HEK293 (cell line): ENCODE data around the gene EFCAB8.

Source experiments
- CTCF ChIA-PET: fragments of 350-600 bp; formaldehyde crosslinking; extraction: SDS; loops from one replicate; lab custom pipeline; 2021; ENCODE audit warnings: antibody characterized with exemption; lab: Yijun Ruan, JAX
- POLR2A ChIA-PET: fragments of 300-600 bp; formaldehyde crosslinking; extraction: SDS; loops from one replicate; lab custom pipeline; 2020; ENCODE audit warnings: antibody characterized with exemption, inconsistent platforms; lab: Yijun Ruan, JAX
- H3K27ac ChIP-seq: fragments of 200-500 bp; sonication (Bioruptor generic); 2 replicates; pipeline ENCODE4 v1.5.1; 2014; ENCODE audit warnings: low read depth, low read length, control low read depth, inconsistent platforms; ENCODE audit errors: extremely low read depth
- H3K36me3 ChIP-seq, 2 experiments: fragments of 200-500 bp in 1 of 2; sonication (Bioruptor generic) in 1 of 2; 1 replicate in 1 of 2; 2 replicates in 1 of 2; pipeline ENCODE4 v1.5.1; 2014 to 2017; ENCODE audit warnings: inconsistent platforms in 2 of 2, low read length in 2 of 2; ENCODE audit not compliant: control insufficient read depth in 2 of 2, insufficient read depth in 1 of 2
- H3K4me1 ChIP-seq: fragments of 200-500 bp; sonication (Bioruptor generic); 2 replicates; pipeline ENCODE4 v1.5.1; 2014; ENCODE audit warnings: mild to moderate bottlenecking, low read length, inconsistent platforms; ENCODE audit not compliant: control insufficient read depth, insufficient read depth
- H3K4me3 ChIP-seq: 2 replicates; pipeline ENCODE4 v1.5.1; 2011; ENCODE audit warnings: low read depth, mild to moderate bottlenecking, control low read depth, low read length, moderate library complexity
- H3K9me3 ChIP-seq: fragments of 200-500 bp; sonication (Bioruptor generic); 2 replicates; pipeline ENCODE4 v1.5.1; 2014; ENCODE audit warnings: low read depth, low read length, inconsistent platforms; ENCODE audit not compliant: control insufficient read depth, insufficient read depth
- HOXC10 ChIP-seq: sonication (generic); formaldehyde crosslinking; IDR thresholded peaks from 2 replicates; pipeline ENCODE4 v1.8.1; 2023; ENCODE audit warnings: mild to moderate bottlenecking, missing genetic modification reagents
- HOXD13 ChIP-seq: sonication (generic); formaldehyde crosslinking; IDR thresholded peaks from 2 replicates; pipeline ENCODE4 v1.8.0; 2022; ENCODE audit warnings: missing genetic modification reagents, borderline replicate concordance
- IKZF3 ChIP-seq: fragments of 450-650 bp; IDR thresholded peaks from 2 replicates; pipeline ENCODE4 v1.5.0; 2018; ENCODE audit warnings: missing biosample characterization, mild to moderate bottlenecking, missing genetic modification characterization, moderate library complexity
- KLF10 ChIP-seq: fragments of 450-650 bp; IDR thresholded peaks from 2 replicates; pipeline ENCODE4 v1.5.1; 2018; ENCODE audit warnings: missing biosample characterization, mild to moderate bottlenecking, missing genetic modification characterization
- KLF7 ChIP-seq: fragments of 450-650 bp; formaldehyde crosslinking; IDR thresholded peaks from 2 replicates; pipeline ENCODE4 v1.5.1; 2016; ENCODE audit warnings: missing biosample characterization, missing genetic modification characterization, borderline replicate concordance
- SP7 ChIP-seq: fragments of 450-650 bp; formaldehyde crosslinking; IDR thresholded peaks from 2 replicates; pipeline ENCODE4 v1.5.1; 2016; ENCODE audit warnings: missing biosample characterization, missing genetic modification characterization
- TCF7L2 ChIP-seq: IDR thresholded peaks from 2 replicates; pipeline ENCODE4 v1.6.1; 2011; ENCODE audit warnings: low read depth, mild to moderate bottlenecking, inconsistent platforms, low read length, moderate library complexity, borderline replicate concordance
- TRIM28 ChIP-seq: IDR thresholded peaks from 2 replicates; pipeline ENCODE4 v1.6.1; 2011; ENCODE audit warnings: low read length, control low read depth, borderline replicate concordance
- WT1 ChIP-seq: fragments of 450-650 bp; formaldehyde crosslinking; IDR thresholded peaks from 2 replicates; pipeline ENCODE4 v1.5.1; 2016; ENCODE audit warnings: missing biosample characterization, missing genetic modification characterization
- ZFP41 ChIP-seq: fragments of 450-650 bp; formaldehyde crosslinking; IDR thresholded peaks from 2 replicates; pipeline ENCODE4 v1.5.1; 2016; ENCODE audit warnings: missing biosample characterization, missing genetic modification characterization, borderline replicate concordance
- ZNF132 ChIP-seq: fragments of 450-650 bp; formaldehyde crosslinking; IDR thresholded peaks from 2 replicates; pipeline ENCODE4 v1.5.1; 2017; ENCODE audit warnings: missing biosample characterization, missing genetic modification characterization, borderline replicate concordance
- ZNF133 ChIP-seq: fragments of 450-650 bp; formaldehyde crosslinking; IDR thresholded peaks from 2 replicates; pipeline ENCODE4 v1.5.1; 2016; ENCODE audit warnings: missing biosample characterization, missing genetic modification characterization
- ZNF138 ChIP-seq: fragments of 450-650 bp; formaldehyde crosslinking; IDR thresholded peaks from 2 replicates; pipeline ENCODE4 v1.5.1; 2016; ENCODE audit warnings: missing biosample characterization, missing genetic modification characterization, borderline replicate concordance
- ZNF16 ChIP-seq: fragments of 450-650 bp; formaldehyde crosslinking; IDR thresholded peaks from 2 replicates; pipeline ENCODE4 v1.5.1; 2016; ENCODE audit warnings: low read depth, missing biosample characterization, missing genetic modification characterization
- ZNF184 ChIP-seq: fragments of 450-650 bp; IDR thresholded peaks from 2 replicates; pipeline ENCODE4 v1.5.1; 2018; ENCODE audit warnings: missing biosample characterization, mild to moderate bottlenecking, missing genetic modification characterization
- ZNF311 ChIP-seq: fragments of 450-650 bp; formaldehyde crosslinking; IDR thresholded peaks from 2 replicates; pipeline ENCODE4 v1.5.1; 2017; ENCODE audit warnings: missing biosample characterization, missing genetic modification characterization, borderline replicate concordance
- ZNF391 ChIP-seq: fragments of 450-650 bp; formaldehyde crosslinking; IDR thresholded peaks from 2 replicates; pipeline ENCODE4 v1.5.1; 2016; ENCODE audit warnings: low read depth, missing biosample characterization, missing genetic modification characterization, borderline replicate concordance
- ZNF423 ChIP-seq: fragments of 450-650 bp; formaldehyde crosslinking; IDR thresholded peaks from 2 replicates; pipeline ENCODE4 v1.5.1; 2016; ENCODE audit warnings: missing biosample characterization, missing genetic modification characterization
- ZNF433 ChIP-seq: fragments of 450-650 bp; formaldehyde crosslinking; IDR thresholded peaks from 2 replicates; pipeline ENCODE4 v1.5.1; 2016; ENCODE audit warnings: missing biosample characterization, missing genetic modification characterization, low read depth
- ZNF610 ChIP-seq: fragments of 450-650 bp; formaldehyde crosslinking; IDR thresholded peaks from 2 replicates; pipeline ENCODE4 v1.5.1; 2016; ENCODE audit warnings: missing biosample characterization, missing genetic modification characterization, borderline replicate concordance
- ZNF621 ChIP-seq: fragments of 450-650 bp; formaldehyde crosslinking; IDR thresholded peaks from 2 replicates; pipeline ENCODE4 v1.5.1; 2017; ENCODE audit warnings: missing biosample characterization, missing genetic modification characterization
- ZNF670 ChIP-seq: fragments of 450-650 bp; formaldehyde crosslinking; IDR thresholded peaks from 2 replicates; pipeline ENCODE4 v1.5.1; 2016; ENCODE audit warnings: missing biosample characterization, missing genetic modification characterization, low read depth
- ZNF776 ChIP-seq: fragments of 450-650 bp; formaldehyde crosslinking; IDR thresholded peaks from 2 replicates; pipeline ENCODE4 v1.5.0; 2017; ENCODE audit warnings: missing biosample characterization, missing genetic modification characterization, borderline replicate concordance
- ZNF837 ChIP-seq: fragments of 450-650 bp; formaldehyde crosslinking; IDR thresholded peaks from 2 replicates; pipeline ENCODE4 v1.5.1; 2016; ENCODE audit warnings: missing biosample characterization, missing genetic modification characterization
- ZNF843 ChIP-seq: fragments of 450-650 bp; formaldehyde crosslinking; IDR thresholded peaks from 2 replicates; pipeline ENCODE4 v1.5.1; 2016; ENCODE audit warnings: missing biosample characterization, missing genetic modification characterization
- ZSCAN16 ChIP-seq: fragments of 450-650 bp; formaldehyde crosslinking; IDR thresholded peaks from 2 replicates; pipeline ENCODE4 v1.5.1; 2016; ENCODE audit warnings: missing biosample characterization, missing genetic modification characterization
- TF ChIP-seq, protein P1 (sequence below): fragments of 450-650 bp; formaldehyde crosslinking; IDR thresholded peaks from 2 replicates; pipeline ENCODE4 v1.5.1; 2016; ENCODE audit warnings: missing biosample characterization, missing genetic modification characterization
- TF ChIP-seq, protein P2 (sequence below): fragments of 450-650 bp; formaldehyde crosslinking; IDR thresholded peaks from 2 replicates; pipeline ENCODE4 v1.5.1; 2016; ENCODE audit warnings: missing biosample characterization, missing genetic modification characterization, low read depth
- TF ChIP-seq, protein P3 (sequence below): sonication (generic); formaldehyde crosslinking; IDR thresholded peaks from 2 replicates; pipeline ENCODE4 v1.8.1; 2022; ENCODE audit warnings: mild to moderate bottlenecking, moderate library complexity, missing genetic modification reagents
- TF ChIP-seq, protein P4 (sequence below): fragments of 450-650 bp; formaldehyde crosslinking; IDR thresholded peaks from 2 replicates; pipeline ENCODE4 v1.5.0; 2017; ENCODE audit warnings: missing biosample characterization, missing genetic modification characterization, borderline replicate concordance

The EFCAB8 gene

GRCh38 chr20:33010133-33010504 is 151.4 kb downstream of the EFCAB8 start:
- H3K36me3 ChIP-seq = no peaks in the 10 kb centered on the region
- no peak overlapping the region for H3K27ac ChIP-seq
- TF ChIP-seq ZNF138 (tag by site-specific recombination) (no peak), TRIM28 (no peak), ZNF16 (tag by site-specific recombination) (no peak), ZNF837 (no peak), ZNF776 (tag by site-specific recombination) (no peak), ZNF433 (tag by site-specific recombination) (no peak), ZNF133 (tag by site-specific recombination) (no peak), ZNF423 (tag by site-specific recombination) (no peak), IKZF3 (tag by site-specific recombination) (no peak), ZNF610 (no peak), ZFP41 (tag by site-specific recombination) (no peak), HOXC10 (CRISPR knock-in tag) (no peak), ZNF132 (tag by site-specific recombination) (no peak)
- TF ChIP-seq, protein P1, sequence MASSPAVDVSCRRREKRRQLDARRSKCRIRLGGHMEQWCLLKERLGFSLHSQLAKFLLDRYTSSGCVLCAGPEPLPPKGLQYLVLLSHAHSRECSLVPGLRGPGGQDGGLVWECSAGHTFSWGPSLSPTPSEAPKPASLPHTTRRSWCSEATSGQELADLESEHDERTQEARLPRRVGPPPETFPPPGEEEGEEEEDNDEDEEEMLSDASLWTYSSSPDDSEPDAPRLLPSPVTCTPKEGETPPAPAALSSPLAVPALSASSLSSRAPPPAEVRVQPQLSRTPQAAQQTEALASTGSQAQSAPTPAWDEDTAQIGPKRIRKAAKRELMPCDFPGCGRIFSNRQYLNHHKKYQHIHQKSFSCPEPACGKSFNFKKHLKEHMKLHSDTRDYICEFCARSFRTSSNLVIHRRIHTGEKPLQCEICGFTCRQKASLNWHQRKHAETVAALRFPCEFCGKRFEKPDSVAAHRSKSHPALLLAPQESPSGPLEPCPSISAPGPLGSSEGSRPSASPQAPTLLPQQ (tag by site-specific recombination) = no peak
- TF ChIP-seq, protein P2, sequence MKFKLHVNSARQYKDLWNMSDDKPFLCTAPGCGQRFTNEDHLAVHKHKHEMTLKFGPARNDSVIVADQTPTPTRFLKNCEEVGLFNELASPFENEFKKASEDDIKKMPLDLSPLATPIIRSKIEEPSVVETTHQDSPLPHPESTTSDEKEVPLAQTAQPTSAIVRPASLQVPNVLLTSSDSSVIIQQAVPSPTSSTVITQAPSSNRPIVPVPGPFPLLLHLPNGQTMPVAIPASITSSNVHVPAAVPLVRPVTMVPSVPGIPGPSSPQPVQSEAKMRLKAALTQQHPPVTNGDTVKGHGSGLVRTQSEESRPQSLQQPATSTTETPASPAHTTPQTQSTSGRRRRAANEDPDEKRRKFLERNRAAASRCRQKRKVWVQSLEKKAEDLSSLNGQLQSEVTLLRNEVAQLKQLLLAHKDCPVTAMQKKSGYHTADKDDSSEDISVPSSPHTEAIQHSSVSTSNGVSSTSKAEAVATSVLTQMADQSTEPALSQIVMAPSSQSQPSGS (tag by site-specific recombination) = no peak
- TF ChIP-seq, protein P3, sequence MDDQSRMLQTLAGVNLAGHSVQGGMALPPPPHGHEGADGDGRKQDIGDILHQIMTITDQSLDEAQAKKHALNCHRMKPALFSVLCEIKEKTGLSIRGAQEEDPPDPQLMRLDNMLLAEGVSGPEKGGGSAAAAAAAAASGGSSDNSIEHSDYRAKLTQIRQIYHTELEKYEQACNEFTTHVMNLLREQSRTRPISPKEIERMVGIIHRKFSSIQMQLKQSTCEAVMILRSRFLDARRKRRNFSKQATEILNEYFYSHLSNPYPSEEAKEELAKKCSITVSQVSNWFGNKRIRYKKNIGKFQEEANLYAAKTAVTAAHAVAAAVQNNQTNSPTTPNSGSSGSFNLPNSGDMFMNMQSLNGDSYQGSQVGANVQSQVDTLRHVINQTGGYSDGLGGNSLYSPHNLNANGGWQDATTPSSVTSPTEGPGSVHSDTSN (CRISPR knock-in tag) = no peak
- CTCF ChIA-PET = no interaction called here
- H3K9me3 ChIP-seq = no peaks in the 10 kb centered on the region
- POLR2A ChIA-PET = no interaction called here
- no peak overlapping the region for H3K4me3 ChIP-seq
- H3K4me1 ChIP-seq = no peaks in the 10 kb centered on the region

- no peaks in the 10 kb centered on the region for H3K9me3 ChIP-seq
- H3K27ac ChIP-seq = no peak overlapping the region
- H3K4me1 ChIP-seq = no peaks in the 10 kb centered on the region
- ChIA-PET POLR2A (no interaction called here), CTCF (interaction anchor here (0.5 kb wide), 1 partner anchor 69 kb away, joined by 3 read pairs; no protein-coding TSS in a partner anchor)
- no peaks in the 10 kb centered on the region for H3K36me3 ChIP-seq
- H3K4me3 ChIP-seq = no peak overlapping the region
- TF ChIP-seq ZNF621 (tag by site-specific recombination) (no peak), ZNF311 (tag by site-specific recombination) (no peak), SP7 (no peak), KLF7 (tag by site-specific recombination) (no peak), ZNF391 (no peak), KLF10 (no peak), ZSCAN16 (tag by site-specific recombination) (no peak), ZNF843 (tag by site-specific recombination) (no peak), TCF7L2 (no peak), HOXD13 (CRISPR knock-in tag) (no peak), ZNF776 (tag by site-specific recombination) (no peak), ZNF184 (tag by site-specific recombination) (no peak), ZNF670 (tag by site-specific recombination) (no peak), WT1 (tag by site-specific recombination) (no peak)
- TF ChIP-seq, protein P4, sequence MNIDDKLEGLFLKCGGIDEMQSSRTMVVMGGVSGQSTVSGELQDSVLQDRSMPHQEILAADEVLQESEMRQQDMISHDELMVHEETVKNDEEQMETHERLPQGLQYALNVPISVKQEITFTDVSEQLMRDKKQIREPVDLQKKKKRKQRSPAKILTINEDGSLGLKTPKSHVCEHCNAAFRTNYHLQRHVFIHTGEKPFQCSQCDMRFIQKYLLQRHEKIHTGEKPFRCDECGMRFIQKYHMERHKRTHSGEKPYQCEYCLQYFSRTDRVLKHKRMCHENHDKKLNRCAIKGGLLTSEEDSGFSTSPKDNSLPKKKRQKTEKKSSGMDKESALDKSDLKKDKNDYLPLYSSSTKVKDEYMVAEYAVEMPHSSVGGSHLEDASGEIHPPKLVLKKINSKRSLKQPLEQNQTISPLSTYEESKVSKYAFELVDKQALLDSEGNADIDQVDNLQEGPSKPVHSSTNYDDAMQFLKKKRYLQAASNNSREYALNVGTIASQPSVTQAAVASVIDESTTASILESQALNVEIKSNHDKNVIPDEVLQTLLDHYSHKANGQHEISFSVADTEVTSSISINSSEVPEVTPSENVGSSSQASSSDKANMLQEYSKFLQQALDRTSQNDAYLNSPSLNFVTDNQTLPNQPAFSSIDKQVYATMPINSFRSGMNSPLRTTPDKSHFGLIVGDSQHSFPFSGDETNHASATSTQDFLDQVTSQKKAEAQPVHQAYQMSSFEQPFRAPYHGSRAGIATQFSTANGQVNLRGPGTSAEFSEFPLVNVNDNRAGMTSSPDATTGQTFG (tag by site-specific recombination) = no peak
Measured at GRCh38 chr20:33010674-33011449, 152.1 kb downstream of the EFCAB8 start.
